ENCODE measurements around the gene FANCE. TPM values are rescaled to one million over a fixed set of nuclear protein-coding genes. Genes with fewer than 3 reads are reported as not detected.

FANCE gene
- total and polyA plus RNA-seq, 8 donors, result 1.7 to 4.0 (median 2.6) TPM

DNA sequence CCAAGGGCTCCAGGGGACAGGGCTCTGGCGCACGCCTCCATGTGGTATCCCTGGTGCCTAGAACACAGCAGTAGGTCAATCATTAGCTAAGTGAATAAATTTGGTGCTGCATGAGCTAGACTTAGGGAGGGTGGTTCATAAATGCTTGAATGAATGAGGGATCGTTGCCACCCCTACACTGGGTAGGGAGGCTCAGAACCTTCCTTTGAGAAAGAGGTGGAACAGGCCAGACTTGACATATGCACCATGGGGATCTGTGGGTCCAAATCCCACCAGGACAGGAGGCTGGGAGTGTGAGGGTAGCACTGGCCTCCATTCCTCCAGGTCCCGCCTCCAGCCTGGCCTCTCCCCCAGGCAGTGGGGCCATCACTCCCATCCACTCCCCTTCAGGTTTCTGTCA is 30.9 kb downstream of the FANCE start:
- Histone ChIP-seq H3K36me3 (no peaks in the 10 kb centered on the region), H3K4me1 (no peaks in the 10 kb centered on the region), H3K27ac (no peak overlapping the region), H3K4me3 (no peak overlapping the region), H3K9me3 (no peaks in the 10 kb centered on the region), H3K27me3 (no peaks in the 10 kb centered on the region)
- FAIRE-seq (no peak), ATAC-seq (no peak), DNase-seq (peak in 1 of 6 donors; percentile 22)
- TF ChIP-seq, protein P1, sequence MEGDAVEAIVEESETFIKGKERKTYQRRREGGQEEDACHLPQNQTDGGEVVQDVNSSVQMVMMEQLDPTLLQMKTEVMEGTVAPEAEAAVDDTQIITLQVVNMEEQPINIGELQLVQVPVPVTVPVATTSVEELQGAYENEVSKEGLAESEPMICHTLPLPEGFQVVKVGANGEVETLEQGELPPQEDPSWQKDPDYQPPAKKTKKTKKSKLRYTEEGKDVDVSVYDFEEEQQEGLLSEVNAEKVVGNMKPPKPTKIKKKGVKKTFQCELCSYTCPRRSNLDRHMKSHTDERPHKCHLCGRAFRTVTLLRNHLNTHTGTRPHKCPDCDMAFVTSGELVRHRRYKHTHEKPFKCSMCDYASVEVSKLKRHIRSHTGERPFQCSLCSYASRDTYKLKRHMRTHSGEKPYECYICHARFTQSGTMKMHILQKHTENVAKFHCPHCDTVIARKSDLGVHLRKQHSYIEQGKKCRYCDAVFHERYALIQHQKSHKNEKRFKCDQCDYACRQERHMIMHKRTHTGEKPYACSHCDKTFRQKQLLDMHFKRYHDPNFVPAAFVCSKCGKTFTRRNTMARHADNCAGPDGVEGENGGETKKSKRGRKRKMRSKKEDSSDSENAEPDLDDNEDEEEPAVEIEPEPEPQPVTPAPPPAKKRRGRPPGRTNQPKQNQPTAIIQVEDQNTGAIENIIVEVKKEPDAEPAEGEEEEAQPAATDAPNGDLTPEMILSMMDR (IDR thresholded peaks at IDR 0.05), result no peak
- 97 to 99% methylated on average over 4 of the region's 4 CpGs for WGBS, 2 donors
- intact Hi-C loops (cut with DNase I), result no loop called here

DNA sequence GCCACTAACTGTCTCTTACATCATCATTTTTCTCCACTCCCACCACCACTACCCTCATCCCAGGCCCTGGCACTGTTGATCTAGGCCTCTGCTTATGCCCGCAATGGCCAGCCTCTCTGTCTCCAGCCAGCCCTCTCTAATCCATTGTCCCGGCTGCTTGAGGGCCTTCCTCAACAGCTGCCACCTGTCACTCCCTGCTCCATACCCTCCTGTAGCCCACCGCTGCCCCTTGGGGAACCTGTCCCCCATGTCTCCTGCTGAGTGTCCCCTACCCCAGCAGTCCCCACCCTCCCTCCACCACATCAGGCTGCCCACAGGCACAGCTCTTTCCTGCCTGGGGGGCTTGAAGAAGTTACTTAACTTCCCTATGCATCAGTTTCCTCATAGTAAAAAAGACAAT is 31.4 kb downstream of the FANCE start:
- 94 to 100% methylated on average over 3 of the region's 3 CpGs for WGBS, 2 donors
- no peak for FAIRE-seq
- Histone ChIP-seq H3K9me3 (no peaks in the 10 kb centered on the region), H3K27me3 (no peaks in the 10 kb centered on the region), H3K4me1 (no peaks in the 10 kb centered on the region), H3K4me3 (no peak overlapping the region), H3K27ac (no peak overlapping the region), H3K36me3 (no peaks in the 10 kb centered on the region)
- TF ChIP-seq, protein P1 (IDR thresholded peaks at IDR 0.05), result no peak
- DNase-seq, result no peak
- ATAC-seq, result no peak
- intact Hi-C loops (cut with DNase I), result no loop called here

DNA sequence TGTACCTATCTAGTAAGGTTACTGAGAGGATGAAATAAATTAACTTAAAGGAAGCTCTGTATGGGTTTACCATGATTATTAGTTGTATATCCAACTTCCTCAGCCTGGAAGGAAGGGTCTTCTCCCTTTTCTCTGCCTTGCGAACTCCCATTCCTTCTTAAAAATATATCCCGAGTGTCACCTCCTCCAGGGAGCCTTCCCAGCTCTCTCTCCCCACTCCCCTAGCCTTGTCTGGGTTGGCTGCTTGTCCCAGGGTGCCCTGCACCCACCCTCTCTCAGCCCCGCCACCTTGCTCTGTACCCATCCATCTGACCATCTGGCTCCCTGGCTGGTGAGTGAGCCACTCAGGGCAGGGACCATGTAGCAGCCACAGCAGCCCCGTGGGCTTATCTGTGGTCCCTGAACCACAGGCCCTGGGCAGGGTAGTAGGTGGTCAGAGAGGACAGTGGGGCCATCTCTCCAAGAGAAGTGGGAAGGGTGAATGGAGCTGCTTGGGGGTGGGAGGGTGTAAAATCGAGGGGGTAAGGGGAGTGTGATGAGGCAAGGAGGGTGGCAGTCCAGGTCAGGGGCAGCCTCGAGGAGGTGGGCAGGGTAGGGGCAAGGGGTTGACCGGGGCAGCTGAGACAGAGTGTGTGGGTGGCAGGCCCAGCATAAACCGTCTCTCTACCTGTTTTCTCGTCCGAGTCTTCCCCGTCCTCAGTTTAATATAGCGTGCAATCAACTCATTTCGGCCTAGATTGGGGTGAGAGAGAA is 31.9 kb downstream of the FANCE start:
- Histone ChIP-seq H3K9me3 (no peaks in the 10 kb centered on the region), H3K4me1 (no peaks in the 10 kb centered on the region), H3K4me3 (no peak overlapping the region), H3K36me3 (no peaks in the 10 kb centered on the region), H3K27me3 (no peaks in the 10 kb centered on the region), H3K27ac (no peak overlapping the region)
- WGBS, 2 donors, result 88 to 91% methylated on average over 13 of the region's 13 CpGs
- intact Hi-C loops (cut with DNase I), result no loop called here
- ATAC-seq, result no peak
- FAIRE-seq, result no peak
- TF ChIP-seq, protein P1 (IDR thresholded peaks at IDR 0.05), result no peak
- peak in 1 of 6 donors; percentile 44 for DNase-seq

DNA sequence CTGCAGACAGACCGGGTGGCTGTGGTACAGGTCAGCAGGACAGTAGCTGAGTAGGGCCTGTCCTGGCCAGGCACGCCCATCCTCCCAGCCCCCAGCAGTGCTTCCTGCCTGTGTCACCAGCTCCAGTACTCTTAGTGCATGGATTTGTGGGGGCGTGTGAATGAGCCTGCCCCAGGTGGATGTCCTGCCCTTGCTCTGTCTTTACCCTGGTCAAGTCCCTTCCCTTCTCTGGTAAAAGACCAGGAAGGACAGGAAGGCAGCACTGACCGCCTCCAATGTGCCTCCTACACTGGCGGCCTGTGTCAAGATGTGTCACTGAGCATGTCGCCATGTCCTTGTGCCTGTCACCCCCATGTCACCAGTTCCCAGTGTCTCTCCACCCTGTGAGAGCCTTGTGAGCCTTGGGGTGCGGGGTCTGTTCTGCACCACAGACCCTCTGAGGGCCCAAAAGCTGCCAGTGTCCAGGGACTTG is 32.8 kb downstream of the FANCE start:
- TF ChIP-seq, protein P1 (IDR thresholded peaks at IDR 0.05), result no peak
- H3K4me1 ChIP-seq, result peaks cover 0 to 2% (median 0%) of the 10 kb centered on the region in 3 donors
- DNase-seq, result peak in 1 of 6 donors; percentile 45
- H3K27me3 ChIP-seq, result no peaks in the 10 kb centered on the region
- intact Hi-C loops (cut with DNase I), result no loop called here
- 92 to 94% methylated on average over 7 of the region's 7 CpGs for WGBS, 2 donors
- ATAC-seq, result no peak
- no peaks in the 10 kb centered on the region for H3K36me3 ChIP-seq
- H3K4me3 ChIP-seq, result no peak overlapping the region
- H3K27ac ChIP-seq, result no peak overlapping the region
- H3K9me3 ChIP-seq, result no peaks in the 10 kb centered on the region
- FAIRE-seq, result no peak

DNA sequence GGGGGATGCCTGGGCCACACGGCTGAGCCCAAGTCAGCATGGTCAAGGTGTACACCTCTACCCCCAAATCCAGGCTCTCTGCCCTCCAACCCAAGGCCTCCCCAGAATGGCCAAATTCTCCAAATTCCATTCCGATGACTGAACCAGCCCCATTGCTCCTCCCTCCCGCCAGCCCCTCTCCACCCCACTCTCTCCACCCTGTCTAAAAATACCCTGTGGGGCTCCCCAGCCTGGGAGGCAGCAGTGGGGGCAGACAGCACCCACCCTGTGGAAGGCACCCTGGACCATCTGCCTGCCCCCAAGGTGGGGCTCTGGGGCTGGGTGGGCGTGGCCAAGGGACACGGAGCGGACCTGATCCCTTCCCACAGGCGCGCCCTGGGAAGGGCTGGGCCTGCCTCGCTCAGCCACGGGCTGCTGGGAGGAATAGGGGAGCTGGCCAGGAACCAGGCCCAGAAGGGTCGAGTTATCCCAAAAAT is 33.3 kb downstream of the FANCE start:
- intact Hi-C loops (cut with DNase I), result no loop called here
- Histone ChIP-seq H3K4me3 (no peak overlapping the region), H3K4me1 (peaks cover 0 to 7% (median 0%) of the 10 kb centered on the region in 3 donors), H3K9me3 (no peaks in the 10 kb centered on the region), H3K36me3 (no peaks in the 10 kb centered on the region), H3K27ac (peak overlapping the region in 1 of 4 donors; percentile 57), H3K27me3 (no peaks in the 10 kb centered on the region)
- 78 to 87% methylated on average over 11 of the region's 11 CpGs for WGBS, 2 donors
- DNase-seq (no peak), FAIRE-seq (no peak), ATAC-seq (peak in 3 of 4 donors; percentile 6 to 26 (median 24))
- TF ChIP-seq, protein P1 (IDR thresholded peaks at IDR 0.05), result no peak
